Osteoblast (primary cell): Measurements from ENCODE around the gene PIK3AP1. TPM values are rescaled to one million over a fixed set of nuclear protein-coding genes. Genes with fewer than 3 reads are reported as not detected.
"Not testable (repeated sequence)": the region's sequence is repeated elsewhere in the genome, so short reads cannot be mapped to it uniquely, and the experiment has no call there.

Experiments used
- DNase-seq: peaks from one replicate; pipeline ENCODE4 v3.0.0; 2011; ENCODE audit warnings: low spot score, mixed read lengths; ENCODE audit not compliant: insufficient read length; ENCODE audit errors: missing footprints
- H2AFZ ChIP-seq: 2 replicates; pipeline ENCODE4 v1.6.0; 2011; ENCODE audit warnings: mild to moderate bottlenecking, low read length
- H3K27ac ChIP-seq: 2 replicates; pipeline ENCODE4 v1.5.1; 2011; ENCODE audit warnings: mild to moderate bottlenecking, low read depth, low read length, moderate library complexity
- H3K27me3 ChIP-seq: 2 replicates; pipeline ENCODE4 v1.6.0; 2012; ENCODE audit warnings: mild to moderate bottlenecking, control low read depth, inconsistent platforms, low read length, moderate library complexity; ENCODE audit not compliant: insufficient read depth
- H3K36me3 ChIP-seq: 2 replicates; pipeline ENCODE4 v1.5.1; 2011; ENCODE audit warnings: mild to moderate bottlenecking, low read length, control low read depth, moderate library complexity; ENCODE audit not compliant: insufficient read depth
- H3K4me1 ChIP-seq: 2 replicates; pipeline ENCODE4 v1.5.1; 2011; ENCODE audit warnings: mild to moderate bottlenecking, low read length, control low read depth, moderate library complexity; ENCODE audit not compliant: insufficient read depth
- H3K4me2 ChIP-seq: 2 replicates; pipeline ENCODE4 v1.6.0; 2011; ENCODE audit warnings: mild to moderate bottlenecking, low read length; ENCODE audit not compliant: insufficient read depth
- H3K4me3 ChIP-seq: fragments of 200-600 bp; sonication (generic); 3 replicates; pipeline ENCODE4 v1.5.1; 2012; ENCODE audit warnings: mild to moderate bottlenecking, low read length, inconsistent platforms; ENCODE audit not compliant: insufficient read depth
- H3K79me2 ChIP-seq: 2 replicates; pipeline ENCODE4 v1.6.0; 2012; ENCODE audit warnings: mild to moderate bottlenecking, low read length, control low read depth, inconsistent platforms; ENCODE audit not compliant: insufficient read depth
- H3K9me3 ChIP-seq: 2 replicates; pipeline ENCODE4 v1.5.1; 2011; ENCODE audit warnings: low read depth, low read length, control low read depth
- H4K20me1 ChIP-seq: 2 replicates; pipeline ENCODE4 v1.6.0; 2012; ENCODE audit warnings: mild to moderate bottlenecking, low read length, control low read depth; ENCODE audit not compliant: insufficient read depth
- total RNA-seq: library from RNA; depleted of rRNA; stranded (reverse); fragments of >200 nt; gene quantifications from 2 replicates; pipeline ENCODE4 v1.2.3, GENCODE V29; 2012
- TF ChIP-seq, protein P1 (sequence below): IDR thresholded peaks from 2 replicates; pipeline ENCODE4 v1.5.1; 2011; ENCODE audit warnings: mild to moderate bottlenecking, low read depth, low read length, moderate library complexity; ENCODE audit errors: extremely low read depth

Gene PIK3AP1
- total RNA-seq, 1 donor: 0.36 TPM

DNA sequence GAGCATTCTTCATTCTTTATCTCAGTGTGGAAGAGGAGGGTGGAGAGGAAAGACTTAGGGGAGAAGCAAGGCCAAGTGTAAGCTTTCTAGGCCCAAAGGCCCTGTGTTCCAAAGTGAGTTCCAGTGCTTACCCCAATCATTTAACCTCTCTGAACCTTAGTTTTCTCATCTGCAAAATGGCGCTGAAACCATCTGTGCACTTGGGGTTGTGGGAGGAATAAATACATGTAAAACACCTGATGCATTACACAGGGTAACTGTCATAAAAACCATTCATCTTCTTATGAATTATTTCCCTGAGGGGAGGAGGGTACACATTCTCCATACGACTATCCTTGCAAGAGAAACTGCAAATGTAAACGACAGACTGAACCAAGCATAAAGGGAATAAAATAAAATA is 19.0 kb downstream of the PIK3AP1 start:
- TF ChIP-seq, protein P1, sequence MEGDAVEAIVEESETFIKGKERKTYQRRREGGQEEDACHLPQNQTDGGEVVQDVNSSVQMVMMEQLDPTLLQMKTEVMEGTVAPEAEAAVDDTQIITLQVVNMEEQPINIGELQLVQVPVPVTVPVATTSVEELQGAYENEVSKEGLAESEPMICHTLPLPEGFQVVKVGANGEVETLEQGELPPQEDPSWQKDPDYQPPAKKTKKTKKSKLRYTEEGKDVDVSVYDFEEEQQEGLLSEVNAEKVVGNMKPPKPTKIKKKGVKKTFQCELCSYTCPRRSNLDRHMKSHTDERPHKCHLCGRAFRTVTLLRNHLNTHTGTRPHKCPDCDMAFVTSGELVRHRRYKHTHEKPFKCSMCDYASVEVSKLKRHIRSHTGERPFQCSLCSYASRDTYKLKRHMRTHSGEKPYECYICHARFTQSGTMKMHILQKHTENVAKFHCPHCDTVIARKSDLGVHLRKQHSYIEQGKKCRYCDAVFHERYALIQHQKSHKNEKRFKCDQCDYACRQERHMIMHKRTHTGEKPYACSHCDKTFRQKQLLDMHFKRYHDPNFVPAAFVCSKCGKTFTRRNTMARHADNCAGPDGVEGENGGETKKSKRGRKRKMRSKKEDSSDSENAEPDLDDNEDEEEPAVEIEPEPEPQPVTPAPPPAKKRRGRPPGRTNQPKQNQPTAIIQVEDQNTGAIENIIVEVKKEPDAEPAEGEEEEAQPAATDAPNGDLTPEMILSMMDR: no peak
- no peak overlapping the region for H2AFZ ChIP-seq
- no peaks in the 10 kb centered on the region for H3K27me3 ChIP-seq
- H3K36me3 ChIP-seq: no peaks in the 10 kb centered on the region
- H4K20me1 ChIP-seq: no peaks in the 10 kb centered on the region
- H3K4me2 ChIP-seq: no peak overlapping the region
- DNase-seq: no peak
- H3K4me1 ChIP-seq: no peaks in the 10 kb centered on the region
- no peak overlapping the region for H3K27ac ChIP-seq
- H3K79me2 ChIP-seq: no peaks in the 10 kb centered on the region
- H3K4me3 ChIP-seq: no peak overlapping the region
- no peaks in the 10 kb centered on the region for H3K9me3 ChIP-seq

DNA sequence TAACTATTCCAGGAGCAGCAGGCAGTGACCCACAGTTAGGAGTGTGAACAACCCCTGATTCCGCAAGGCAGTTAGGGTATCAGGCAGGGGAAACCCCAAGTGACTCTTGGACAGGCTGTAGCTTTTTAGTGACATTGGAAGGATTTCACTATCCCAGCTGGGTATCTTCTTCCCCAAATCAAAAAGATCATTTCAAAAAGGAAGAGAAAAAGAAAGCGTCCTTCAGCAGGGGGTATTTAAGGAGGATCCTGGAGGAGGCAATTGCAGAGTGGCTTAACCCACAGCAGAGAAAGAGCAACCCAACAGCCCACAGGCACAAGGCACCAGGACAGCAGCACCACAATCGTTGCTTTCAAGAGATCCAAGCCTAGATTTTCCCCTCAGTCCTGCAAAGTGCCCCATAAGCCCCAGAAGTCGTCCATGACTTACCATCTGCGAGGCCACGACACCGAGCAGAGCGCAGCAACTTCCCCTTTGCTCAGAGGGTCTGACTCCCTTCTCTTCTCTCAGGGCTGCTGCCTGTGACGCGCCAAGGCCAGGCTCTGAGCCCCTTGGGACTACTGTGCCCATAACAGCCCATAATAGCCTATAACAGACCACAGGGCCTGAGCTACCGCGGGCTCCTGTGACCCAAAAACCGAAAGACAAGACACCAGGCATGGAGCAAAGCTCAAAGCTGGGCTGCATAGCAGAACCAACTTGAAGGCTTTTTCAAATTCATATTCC is 19.8 kb downstream of the PIK3AP1 start:
- Histone ChIP-seq H3K36me3 (no peaks in the 10 kb centered on the region), H3K27me3 (no peaks in the 10 kb centered on the region), H3K79me2 (no peaks in the 10 kb centered on the region), H3K4me1 (no peaks in the 10 kb centered on the region), H4K20me1 (no peaks in the 10 kb centered on the region), H3K27ac (no peak overlapping the region), H3K4me3 (no peak overlapping the region), H3K9me3 (no peaks in the 10 kb centered on the region), H3K4me2 (no peak overlapping the region), H2AFZ (no peak overlapping the region)
- no peak for DNase-seq
- TF ChIP-seq, protein P1: no peak

DNA sequence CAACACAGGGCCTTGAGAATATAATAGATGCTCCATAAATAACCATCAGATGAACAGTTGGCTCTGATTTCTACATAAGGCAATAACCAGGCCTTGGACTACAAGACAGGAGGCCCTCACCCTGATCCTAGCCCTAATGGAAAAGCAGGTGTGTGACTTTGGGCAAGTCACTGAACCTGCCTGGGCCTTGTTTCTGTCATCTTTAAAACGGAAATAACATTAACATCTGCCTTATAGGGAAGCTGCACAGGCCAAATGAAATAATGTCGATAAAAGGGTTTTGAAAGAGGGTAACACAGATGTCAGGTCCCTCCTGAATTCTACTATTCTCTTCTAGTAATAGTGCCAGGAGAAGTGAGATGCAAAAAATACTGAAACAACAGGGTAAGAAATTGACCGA is 20.7 kb downstream of the PIK3AP1 start:
- H2AFZ ChIP-seq: no peak overlapping the region
- no peaks in the 10 kb centered on the region for H3K79me2 ChIP-seq
- no peaks in the 10 kb centered on the region for H4K20me1 ChIP-seq
- H3K9me3 ChIP-seq: no peaks in the 10 kb centered on the region
- H3K27me3 ChIP-seq: no peaks in the 10 kb centered on the region
- no peaks in the 10 kb centered on the region for H3K36me3 ChIP-seq
- DNase-seq: no peak
- H3K4me2 ChIP-seq: no peak overlapping the region
- no peak overlapping the region for H3K27ac ChIP-seq
- H3K4me1 ChIP-seq: no peaks in the 10 kb centered on the region
- TF ChIP-seq, protein P1: no peak
- no peak overlapping the region for H3K4me3 ChIP-seq

DNA sequence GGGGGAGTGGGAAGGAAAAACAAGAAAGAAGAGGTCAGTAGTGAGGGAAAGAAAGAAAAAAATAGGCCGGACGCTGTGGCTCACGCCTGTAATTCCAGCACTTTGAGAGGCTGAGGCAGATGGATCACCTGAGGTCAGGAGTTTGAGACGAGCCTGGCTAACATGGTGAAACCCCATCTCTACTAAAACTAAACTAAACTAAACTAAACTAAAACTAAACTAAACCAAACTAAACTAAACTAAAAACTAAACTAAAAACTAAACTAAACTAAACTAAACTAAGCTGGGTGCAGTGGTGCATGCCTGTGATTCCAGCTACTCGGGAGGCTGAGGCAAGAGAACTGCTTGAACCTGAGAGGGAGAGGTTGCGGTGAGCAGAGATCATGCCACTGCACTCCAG is 22.0 kb downstream of the PIK3AP1 start:
- not testable (repeated sequence) for DNase-seq, H3K9me3 ChIP-seq, H3K27me3 ChIP-seq

More for the DNA sequence above, 22.0 kb downstream of the PIK3AP1 start:
- not testable (repeated sequence) for H3K27ac ChIP-seq, H3K4me3 ChIP-seq, H3K79me2 ChIP-seq, H3K4me2 ChIP-seq, H3K4me1 ChIP-seq, H2AFZ ChIP-seq, H3K36me3 ChIP-seq, H4K20me1 ChIP-seq
